ENCODE results near the gene SLC44A5.
A peak's percentile ranks its signal among the peaks of the same experiment; 100 is the strongest.

SLC44A5 gene

DNA sequence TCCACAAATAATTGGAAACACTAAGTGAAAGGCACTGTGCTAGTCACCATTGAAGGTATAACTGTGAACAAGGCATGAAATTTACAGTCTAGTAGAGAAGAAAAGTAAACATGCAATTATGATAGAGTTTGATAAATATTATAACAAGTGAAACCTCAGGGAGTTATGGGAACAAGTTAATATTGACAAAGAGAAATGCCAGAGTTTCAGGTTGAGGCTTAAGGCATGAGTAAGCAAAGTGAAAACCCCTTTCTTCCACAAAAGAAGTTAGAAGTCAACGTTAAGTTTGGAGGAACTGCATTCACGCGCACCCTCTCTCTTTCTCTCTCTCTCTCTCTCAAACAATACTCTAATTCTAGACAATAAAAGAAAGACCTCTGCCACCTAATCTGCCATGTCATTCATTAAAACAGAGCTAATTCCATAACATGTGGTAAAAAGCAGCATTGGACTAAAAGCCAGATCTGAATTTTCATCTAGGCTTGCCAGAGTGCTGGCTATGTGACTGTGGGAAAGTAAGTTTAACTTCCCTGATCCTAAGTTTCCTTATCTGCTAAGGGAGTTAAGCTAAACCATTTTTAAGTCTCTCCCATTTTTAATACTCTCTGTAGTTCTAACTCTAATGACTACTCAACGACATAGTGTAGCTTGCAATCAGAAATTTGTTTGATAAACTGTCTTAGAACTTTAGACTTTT lies 22.0 kb downstream of the SLC44A5 start:
- DNase-seq = peak in 1 of 3 experiments; percentile 17

DNA sequence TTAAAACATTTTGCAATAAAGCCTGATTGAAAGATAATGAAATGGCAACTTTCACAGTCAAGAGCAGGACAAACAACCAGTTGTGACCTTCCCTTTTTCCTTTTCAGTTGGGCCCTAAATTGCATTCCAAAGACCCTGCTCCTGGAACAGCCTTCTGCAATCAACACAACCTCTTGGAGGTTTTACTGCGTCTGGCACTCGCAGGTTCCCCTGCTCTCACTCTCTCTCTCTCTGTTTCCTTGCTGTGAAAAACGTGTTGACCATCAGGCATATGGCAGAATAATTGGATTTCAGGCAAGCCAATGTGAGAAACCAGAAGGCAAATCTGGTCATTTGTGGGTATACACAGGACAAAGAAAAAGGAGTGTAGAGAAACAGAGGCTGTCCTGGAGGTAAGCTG lies 23.2 kb downstream of the SLC44A5 start:
- no peak for DNase-seq

- peak in 2 of 3 experiments; percentile 23 to 60 for DNase-seq
These were observed 27.6 kb downstream of the SLC44A5 start for GRCh38 chr1:75583282-75583681.

DNA sequence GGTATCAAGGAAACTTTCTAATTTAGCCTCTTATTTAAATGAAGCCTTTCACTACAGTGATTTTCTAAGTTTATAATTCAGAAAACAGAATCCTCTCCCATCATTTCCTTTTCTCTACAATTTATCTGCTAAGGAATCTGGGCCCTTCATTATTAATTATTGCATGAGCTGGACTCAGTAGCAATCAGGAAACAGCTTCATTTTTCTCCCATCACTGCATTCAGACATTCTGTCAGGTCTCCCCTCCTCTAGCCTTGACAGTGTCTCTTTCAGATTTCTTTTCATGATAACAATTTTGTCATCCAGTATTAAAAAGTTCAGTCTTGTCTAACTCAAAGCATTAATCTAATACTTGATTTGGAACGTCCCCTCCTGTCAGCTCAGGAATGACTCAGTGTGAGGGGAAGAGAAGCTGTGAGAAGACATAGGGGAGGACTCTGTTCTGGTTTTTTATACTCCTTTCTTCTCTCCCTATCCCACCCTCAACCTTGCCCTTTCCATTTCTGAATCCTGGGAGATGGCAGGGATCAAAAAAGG lies 28.1 kb downstream of the SLC44A5 start:
- no peak for DNase-seq

DNA sequence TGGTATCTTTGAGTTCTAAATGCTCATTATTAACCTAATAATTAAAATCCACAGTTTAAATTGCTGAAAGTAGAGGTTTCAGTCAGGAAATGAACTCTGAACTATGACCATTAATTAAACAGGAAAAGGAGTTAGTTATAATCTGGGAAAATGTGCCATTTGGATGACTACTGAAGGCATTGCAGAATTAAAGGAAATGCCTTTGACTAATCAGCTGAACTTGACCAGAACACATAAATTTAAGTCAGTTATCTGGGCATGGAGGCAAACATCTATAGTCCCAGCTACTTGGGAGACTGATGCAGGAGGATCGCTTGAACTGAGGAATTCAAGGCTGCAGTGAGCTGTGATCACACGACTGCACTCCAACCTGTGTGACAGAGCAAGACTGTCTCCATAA lies 31.9 kb downstream of the SLC44A5 start:
- no peak for DNase-seq

- no peak for DNase-seq
These were observed 35.1 kb downstream of the SLC44A5 start for GRCh38 chr1:75575837-75576236.

DNA sequence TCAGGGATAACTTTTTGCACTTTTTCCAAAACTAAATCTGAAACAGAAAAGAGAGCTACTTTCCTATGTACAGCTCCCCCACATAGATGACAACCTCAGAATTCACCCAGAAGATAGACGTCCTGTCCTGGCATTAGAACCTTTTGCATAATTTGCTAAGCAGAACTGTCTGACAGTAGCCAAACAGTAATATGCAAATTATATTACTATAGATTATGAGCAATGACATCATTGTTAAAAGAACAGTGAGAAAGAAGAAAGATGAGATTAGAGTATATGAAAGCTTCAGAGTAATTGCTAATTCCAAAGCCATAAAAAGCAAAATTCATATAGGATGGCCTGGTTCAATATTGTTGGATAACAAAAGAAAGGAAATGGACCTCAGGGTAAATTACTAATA lies 43.7 kb downstream of the SLC44A5 start:
- DNase-seq = no peak

DNA sequence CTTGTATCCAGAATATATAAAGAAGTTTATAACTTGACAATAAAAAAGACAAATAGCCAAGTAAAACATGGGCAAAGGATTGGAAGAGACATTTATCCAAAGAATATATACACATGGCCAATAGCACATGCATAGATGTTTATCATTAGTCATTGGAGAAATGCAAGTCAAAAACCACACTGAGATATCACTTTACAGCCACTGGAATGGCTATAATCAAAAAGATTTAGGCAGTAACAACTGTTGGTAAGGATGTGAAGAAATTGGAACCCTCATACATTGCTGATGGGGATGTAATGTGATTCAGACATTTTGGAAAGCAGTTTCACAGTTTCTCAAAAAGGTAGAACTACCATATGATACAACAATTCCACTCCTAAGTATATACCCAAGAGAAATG lies 51.1 kb downstream of the SLC44A5 start:
- no peak for DNase-seq

- DNase-seq = peak in 1 of 3 experiments; percentile 17
These were observed 51.8 kb downstream of the SLC44A5 start for GRCh38 chr1:75559136-75559535.

GRCh38 chr1:75554870-75555269 lies 56.0 kb downstream of the SLC44A5 start:
- no peak for DNase-seq

- no peak for DNase-seq
These were observed 56.7 kb downstream of the SLC44A5 start for GRCh38 chr1:75554181-75554580.

GRCh38 chr1:75550559-75550958 lies 60.4 kb downstream of the SLC44A5 start:
- no peak for DNase-seq

DNA sequence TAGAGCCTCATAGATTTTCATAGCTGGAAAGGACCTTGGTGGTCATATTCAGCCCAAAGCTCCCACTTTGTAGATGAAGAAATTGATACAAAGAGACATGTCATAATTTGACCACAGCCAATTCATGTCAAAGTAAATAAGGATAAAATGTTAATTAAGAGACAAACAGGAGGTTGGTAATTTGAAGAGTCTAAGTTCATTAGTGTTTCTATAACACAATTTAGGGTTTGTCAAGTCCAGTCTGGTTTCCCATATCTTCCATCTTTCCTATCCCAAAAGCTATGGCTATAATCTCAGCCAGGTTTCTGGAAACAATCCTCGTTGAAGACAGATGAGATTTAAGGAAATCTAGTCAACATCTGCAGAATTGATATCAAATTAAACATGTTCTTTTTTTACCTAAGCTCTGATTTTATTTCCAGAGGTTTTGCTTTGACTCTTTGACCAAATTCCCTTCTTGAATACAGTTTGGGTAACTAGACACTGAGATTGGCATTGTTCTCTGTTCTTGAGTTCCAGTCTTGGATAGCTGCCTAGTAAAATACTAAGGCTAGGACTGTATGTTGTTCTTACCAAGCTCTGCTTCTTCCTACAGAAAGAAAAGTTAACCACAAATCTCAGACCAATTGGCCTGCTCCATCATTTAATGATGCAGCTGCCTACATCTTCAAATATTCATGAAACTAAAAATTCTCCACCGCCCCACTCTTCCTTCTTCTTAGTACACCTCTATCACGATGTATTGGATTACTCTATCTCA lies 62.0 kb downstream of the SLC44A5 start:
- no peak for DNase-seq

DNA sequence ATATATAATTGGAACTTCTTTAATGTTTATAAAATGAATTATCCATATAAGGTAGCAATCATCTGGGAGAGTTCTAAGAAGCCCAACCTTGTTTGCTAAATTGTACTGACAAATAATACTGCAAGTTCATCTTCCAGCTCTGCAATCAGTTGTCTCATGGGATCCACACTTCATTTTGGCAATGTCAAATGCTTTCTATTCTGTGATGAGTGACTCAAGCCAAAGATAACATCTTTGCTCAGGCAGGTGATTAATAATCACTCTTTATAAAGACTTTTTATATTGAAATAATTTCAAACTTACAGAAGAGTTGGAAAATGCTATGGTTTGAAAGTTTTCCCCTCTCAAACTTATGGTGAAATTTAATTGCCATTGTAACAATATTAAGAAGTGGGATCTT lies 67.2 kb downstream of the SLC44A5 start:
- no peak for DNase-seq

DNA sequence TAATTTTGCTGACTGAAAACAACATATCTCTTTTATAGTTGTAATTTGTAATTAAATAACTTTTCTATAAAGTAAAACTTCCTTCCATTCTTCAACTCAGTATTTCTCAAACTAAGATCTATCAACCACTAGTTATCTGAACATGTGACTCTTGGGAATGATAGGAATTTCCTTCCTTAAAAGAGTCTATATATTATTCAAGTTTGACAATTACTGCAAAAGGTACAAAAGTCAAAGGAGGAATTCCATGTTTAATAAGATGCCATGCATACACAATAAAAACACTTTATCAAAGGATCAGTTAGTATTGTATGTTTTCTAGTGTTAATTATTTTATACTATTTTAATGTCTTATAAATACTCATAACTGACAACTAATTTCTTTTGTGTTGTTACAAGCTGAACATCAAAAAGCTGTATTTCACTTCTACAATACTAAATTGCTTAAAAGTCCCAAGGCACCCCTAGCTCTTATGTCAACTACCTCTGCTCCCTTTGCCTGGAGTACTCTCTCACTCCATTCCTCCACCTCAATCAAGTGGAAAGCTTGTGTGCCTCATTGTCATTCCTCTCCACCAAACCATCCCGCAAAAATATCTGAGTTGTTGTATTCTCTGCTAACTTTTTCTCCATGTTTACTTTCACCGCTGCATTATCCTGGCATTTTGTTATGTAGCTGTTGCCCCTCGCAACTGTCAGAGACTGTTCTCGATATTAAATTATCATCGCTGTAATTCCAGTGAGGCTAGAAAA lies 67.9 kb downstream of the SLC44A5 start:
- no peak for DNase-seq

GRCh38 chr1:75539230-75540116 lies 71.4 kb downstream of the SLC44A5 start:
- no peak for DNase-seq

DNA sequence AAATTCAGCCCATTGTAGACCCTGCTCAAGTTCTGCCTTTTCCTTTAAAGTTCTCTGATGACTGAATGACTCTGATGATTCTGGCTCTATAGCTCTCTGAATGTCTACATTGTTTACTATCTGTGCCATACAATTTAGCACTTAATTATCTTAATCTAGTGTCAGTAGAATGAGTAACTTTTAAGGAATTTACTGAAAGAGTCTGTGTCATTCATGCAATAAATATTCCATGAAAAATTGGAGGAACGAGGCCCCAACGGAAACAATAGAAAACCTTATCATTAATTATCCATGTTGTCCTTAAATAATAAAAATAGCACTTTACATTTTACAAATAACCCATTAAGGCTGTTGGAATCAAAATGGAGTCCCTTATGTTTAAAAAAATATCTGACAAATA lies 77.8 kb downstream of the SLC44A5 start:
- no peak for DNase-seq

DNA sequence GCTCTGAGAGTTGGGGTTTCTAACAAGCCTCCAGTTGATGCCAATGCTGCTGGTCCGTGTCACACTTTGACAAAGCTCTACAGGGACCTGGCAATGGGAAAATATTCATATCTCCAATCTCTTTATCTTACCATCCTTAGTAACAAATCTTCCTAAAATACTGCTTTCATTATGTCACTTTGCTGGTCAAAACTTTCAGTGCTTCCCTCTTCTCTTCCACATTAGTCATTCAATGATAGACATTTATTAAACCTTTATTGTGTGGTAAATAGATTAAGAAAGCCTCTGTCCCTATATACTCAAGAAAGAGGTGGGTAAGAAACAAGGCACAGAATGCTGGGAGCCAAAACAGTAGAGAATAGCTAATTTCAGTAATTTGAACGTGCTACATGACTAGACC lies 79.3 kb downstream of the SLC44A5 start:
- no peak for DNase-seq

GRCh38 chr1:75529488-75529887 lies 81.4 kb downstream of the SLC44A5 start:
- DNase-seq = no peak

DNA sequence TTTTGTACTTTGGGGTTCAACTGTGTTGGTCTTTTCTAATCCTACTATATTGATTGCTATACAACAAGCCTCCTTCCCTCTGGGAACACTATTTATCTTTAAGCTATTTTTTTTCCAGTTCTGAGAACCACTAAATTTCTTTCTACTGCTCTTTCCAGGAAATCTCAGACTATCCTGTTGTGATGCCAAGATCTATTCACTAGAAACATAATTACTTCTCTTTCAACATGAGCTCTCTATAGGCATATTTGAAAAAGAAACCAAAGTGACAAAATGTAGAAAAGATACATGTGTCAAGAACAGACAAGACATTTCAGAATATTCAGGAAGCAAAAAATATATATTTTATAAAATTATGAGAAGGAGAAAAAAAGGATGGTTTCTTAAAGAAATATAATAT lies 82.9 kb downstream of the SLC44A5 start:
- no peak for DNase-seq

DNA sequence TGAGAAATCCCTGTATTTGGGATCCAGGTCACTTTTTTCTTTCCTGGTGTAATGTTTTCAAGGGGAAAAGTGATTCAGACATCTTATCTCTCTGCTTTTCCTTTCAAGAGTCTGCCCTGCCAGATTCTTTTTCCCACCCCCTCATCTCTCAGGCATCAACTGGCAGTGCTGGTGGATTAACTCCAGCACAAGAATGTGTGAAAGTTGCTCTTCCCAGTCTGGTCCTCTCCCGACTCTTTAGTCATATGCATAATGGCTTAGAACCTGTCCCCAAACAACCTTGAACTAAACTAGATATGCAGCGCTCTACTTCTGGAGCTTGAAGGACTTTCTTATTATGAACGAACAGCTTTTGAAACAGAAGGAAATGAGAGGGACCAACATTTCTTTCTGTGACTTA lies 88.5 kb downstream of the SLC44A5 start:
- DNase-seq = no peak

- no peak for DNase-seq
These were observed 89.3 kb downstream of the SLC44A5 start for GRCh38 chr1:75521658-75522057.

Data from NCI-H1417 (cell line).